SK-N-SH (cell line): Measurements from ENCODE around the gene PSENEN. TPM values are rescaled to one million over a fixed set of nuclear protein-coding genes. Genes with fewer than 3 reads are reported as not detected.

Experiments used
- CTCF ChIA-PET: fragments of 300-600, 350-600 bp; formaldehyde crosslinking; extraction: SDS; loops from one replicate; lab custom pipeline; 2021; lab: Yijun Ruan, JAX
- POLR2A ChIA-PET: fragments of 350-600 bp; sonication (Branson Sonifier 250); formaldehyde crosslinking; extraction: SDS; loops from one replicate; lab custom pipeline; 2020; ENCODE audit warnings: antibody characterized with exemption, inconsistent platforms; lab: Yijun Ruan, JAX
- DNase-seq: peaks from one replicate; pipeline ENCODE4 v3.0.0; 2012
- H2AFZ ChIP-seq: fragments of 200-600 bp; sonication (generic); 2 replicates; pipeline ENCODE4 v1.8.1; 2016; ENCODE audit warnings: antibody characterized with exemption, mild to moderate bottlenecking, low read depth
- H3F3A ChIP-seq: fragments of 200-600 bp; sonication (generic); replicated peaks from 2 replicates; pipeline ENCODE3; 2016; ENCODE audit warnings: antibody characterized with exemption, mild to moderate bottlenecking; ENCODE audit not compliant: insufficient read depth
- H3K27ac ChIP-seq, 2 experiments: fragments of 200-500 bp in 1 of 2; fragments of 200-600 bp in 1 of 2; sonication (Bioruptor generic) in 1 of 2; sonication (generic), shearing (Covaris generic) in 1 of 2; 2 replicates each; pipeline versions ENCODE4 v1.5.1 to v1.6.1; 2014 to 2016; ENCODE audit warnings: low read depth in 2 of 2, inconsistent platforms in 1 of 2, low read length in 1 of 2, mild to moderate bottlenecking in 1 of 2, mixed read lengths in 1 of 2
- H3K27me3 ChIP-seq: fragments of 200-600 bp; sonication (generic), shearing (Covaris generic); 2 replicates; pipeline ENCODE4 v1.6.1; 2016; ENCODE audit warnings: mixed run types; ENCODE audit not compliant: insufficient read depth
- H3K36me3 ChIP-seq, 2 experiments: fragments of 200-500 bp in 1 of 2; fragments of 200-600 bp in 1 of 2; sonication (Bioruptor generic) in 1 of 2; sonication (generic) in 1 of 2; replicated peaks in 1 of 2; 2 replicates each; pipeline versions ENCODE3 to v1.5.1; 2014 to 2016; ENCODE audit warnings: low read length in 1 of 2, mild to moderate bottlenecking in 1 of 2; ENCODE audit not compliant: insufficient read depth in 2 of 2, control insufficient read depth in 1 of 2
- H3K4me1 ChIP-seq, 2 experiments: fragments of 200-500 bp in 1 of 2; fragments of 200-600 bp in 1 of 2; sonication (Bioruptor generic) in 1 of 2; sonication (generic), shearing (Covaris generic) in 1 of 2; 2 replicates each; pipeline versions ENCODE4 v1.5.1 to v1.6.1; 2014 to 2016; ENCODE audit warnings: low read depth in 1 of 2, low read length in 1 of 2, mixed run types in 1 of 2; ENCODE audit not compliant: insufficient read depth in 2 of 2, control insufficient read depth in 1 of 2
- H3K4me2 ChIP-seq: fragments of 200-600 bp; sonication (generic), shearing (Covaris generic); 2 replicates; pipeline ENCODE4 v1.6.1; 2017; ENCODE audit warnings: mixed run types
- H3K4me3 ChIP-seq, 2 experiments: fragments of 200-500 bp in 1 of 2; fragments of 200-600 bp in 1 of 2; sonication (Bioruptor generic) in 1 of 2; sonication (generic), shearing (Covaris generic) in 1 of 2; 2 replicates each; pipeline versions ENCODE4 v1.5.1 to v1.8.1; 2014 to 2016; ENCODE audit warnings: low read depth in 2 of 2, inconsistent platforms in 1 of 2, low read length in 1 of 2, mild to moderate bottlenecking in 1 of 2, mixed read lengths in 1 of 2, moderate library complexity in 1 of 2
- H3K79me2 ChIP-seq: fragments of 200-600 bp; sonication (generic); 2 replicates; pipeline ENCODE4 v1.8.1; 2017; ENCODE audit warnings: mild to moderate bottlenecking; ENCODE audit not compliant: insufficient read depth
- H3K9ac ChIP-seq: fragments of 200-600 bp; sonication (generic); 2 replicates; pipeline ENCODE4 v1.6.1; 2017; ENCODE audit warnings: mixed run types
- H3K9me2 ChIP-seq: fragments of 200-600 bp; sonication (generic); 2 replicates; pipeline ENCODE4 v1.6.1; 2017; ENCODE audit warnings: mixed run types
- H3K9me3 ChIP-seq: fragments of 200-600 bp; sonication (generic); 2 replicates; pipeline ENCODE4 v1.6.1; 2017; ENCODE audit warnings: mixed run types, mild to moderate bottlenecking, moderate library complexity
- H4K20me1 ChIP-seq: fragments of 200-600 bp; sonication (generic); 2 replicates; pipeline ENCODE4 v1.6.1; 2017; ENCODE audit warnings: mild to moderate bottlenecking, mixed run types; ENCODE audit not compliant: insufficient read depth
- CHD2 ChIP-seq: fragments of 150-350 bp; IDR thresholded peaks from 2 replicates; pipeline ENCODE4 v1.6.1; 2018; ENCODE audit warnings: low read length; ENCODE audit not compliant: partially characterized antibody
- EZH2phosphoT487 ChIP-seq: fragments of 200-600 bp; sonication (generic); IDR thresholded peaks from 2 replicates; pipeline ENCODE4 v1.6.1; 2017; ENCODE audit warnings: low read depth, mixed run types, mild to moderate bottlenecking, antibody characterized with exemption, moderate library complexity, borderline replicate concordance
- FOXM1 ChIP-seq: IDR thresholded peaks from 2 replicates; pipeline ENCODE4 v1.4.0; 2012; ENCODE audit warnings: low read depth, mild to moderate bottlenecking
- GABPA ChIP-seq: IDR thresholded peaks from 2 replicates; pipeline ENCODE4 v1.4.0; 2012; ENCODE audit warnings: low read depth, mild to moderate bottlenecking
- IRF3 ChIP-seq: fragments of 150-350 bp; IDR thresholded peaks from 2 replicates; pipeline ENCODE4 v1.6.1; 2016; ENCODE audit warnings: mild to moderate bottlenecking, low read depth, low read length
- MEF2A ChIP-seq: IDR thresholded peaks from 2 replicates; pipeline ENCODE4 v1.4.0; 2012; ENCODE audit warnings: low read depth, borderline replicate concordance
- RAD21 ChIP-seq: IDR thresholded peaks from 2 replicates; pipeline ENCODE4 v1.6.1; 2012; ENCODE audit warnings: mild to moderate bottlenecking, low read length
- RXRA ChIP-seq: IDR thresholded peaks from 2 replicates; pipeline ENCODE4 v1.4.0; 2012; ENCODE audit warnings: low read depth, mild to moderate bottlenecking, borderline replicate concordance
- SMC3 ChIP-seq: IDR thresholded peaks from 2 replicates; pipeline ENCODE4 v1.6.1; 2012; ENCODE audit warnings: low read depth, low read length, improper control_type of control experiment
- TAF1 ChIP-seq: IDR thresholded peaks from 2 replicates; pipeline ENCODE4 v1.6.1; 2012; ENCODE audit warnings: low read depth, mild to moderate bottlenecking, low read length, moderate library complexity, borderline replicate concordance
- USF2 ChIP-seq: fragments of 150-350 bp; IDR thresholded peaks from 2 replicates; pipeline ENCODE4 v1.6.1; 2017; ENCODE audit warnings: antibody characterized with exemption, low read length, low read depth, borderline replicate concordance
- ZBTB33 ChIP-seq: IDR thresholded peaks from 2 replicates; pipeline ENCODE4 v1.4.0; 2012; ENCODE audit warnings: low read depth, borderline replicate concordance
- WGBS: methylation state at CpG from one replicate; pipeline ENCODE4 v1.1.6; 2017; ENCODE audit warnings: low lambda C conversion rate; 5-methylcytosine and 5-hydroxymethylcytosine counted together
- polyA plus RNA-seq, 3 experiments: library from polyadenylated mRNA; depleted of rRNA; stranded (reverse); fragments of >200 nt; gene quantifications; 2 replicates each; pipeline ENCODE4 v1.2.3, GENCODE V29; 2012
- TF ChIP-seq, protein P1 (sequence below): IDR thresholded peaks from 2 replicates; pipeline ENCODE4; 2012

The PSENEN gene
- polyA plus RNA-seq, 1 of the 3 experiments (the other 2 are of a cell fraction) = 99.2 TPM

DNA sequence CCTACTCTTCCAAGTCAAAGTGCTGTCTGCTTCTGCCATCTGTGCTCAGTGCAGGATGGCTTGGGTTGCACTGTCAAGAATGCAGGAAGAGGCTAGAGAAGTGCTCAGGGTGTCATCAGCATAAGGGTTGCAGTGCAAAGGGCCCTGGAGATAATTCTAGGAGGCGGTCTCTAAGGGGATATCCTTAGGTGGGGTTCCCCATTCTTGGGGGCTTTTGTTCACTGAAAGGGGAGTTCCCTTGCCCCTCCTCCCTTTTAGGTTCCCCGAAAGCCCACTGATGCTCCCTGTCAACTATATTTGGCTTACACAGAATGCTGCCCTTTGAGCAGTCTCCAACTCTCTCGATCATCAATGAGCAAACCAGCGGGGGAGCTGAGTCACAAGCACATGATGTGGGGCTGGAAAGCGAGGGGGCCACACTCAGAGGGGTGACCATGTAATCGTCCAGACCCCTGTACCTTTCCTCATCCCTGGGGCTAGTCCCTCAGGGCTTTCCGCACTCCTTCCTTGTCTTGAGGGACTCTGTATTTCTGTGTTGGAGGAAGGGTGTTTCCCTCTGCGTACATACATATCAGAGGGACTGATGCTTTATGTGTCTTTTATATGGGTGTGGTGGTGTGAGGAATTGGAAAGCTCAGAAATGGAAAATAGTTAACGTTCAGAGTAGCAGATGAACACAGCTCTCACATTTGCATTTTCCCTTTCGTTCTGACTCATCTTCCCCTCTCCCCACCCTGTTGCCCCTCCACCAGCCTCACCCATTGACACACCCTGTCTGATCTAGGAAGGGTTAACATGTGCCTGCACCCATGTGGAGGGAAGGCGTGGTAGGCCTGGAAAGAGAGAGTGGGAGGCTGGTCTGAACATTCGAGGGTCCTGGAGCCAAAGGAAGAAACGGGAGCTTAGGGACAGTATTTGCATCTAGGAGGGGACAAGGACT is 34.4 kb upstream of the PSENEN start:
- no peak for DNase-seq
- H3K27ac ChIP-seq = no peak overlapping the region
- TF ChIP-seq MEF2A (no peak), CHD2 (no peak), SMC3 (no peak), EZH2phosphoT487 (no peak)
- TF ChIP-seq, all 33 proteins: peak for 0
- Histone ChIP-seq H3K9ac (no peak overlapping the region), H3F3A (no peaks in the 10 kb centered on the region), H3K4me2 (no peak overlapping the region), H2AFZ (no peak overlapping the region), H3K4me1 (peaks cover 3 to 7% of the 10 kb centered on the region in 2 experiments; a peak in 2 of 4 replicates), H3K27me3 (no peaks in the 10 kb centered on the region), H3K36me3 (no peaks in the 10 kb centered on the region), H4K20me1 (no peaks in the 10 kb centered on the region), H3K9me3 (no peaks in the 10 kb centered on the region), H3K9me2 (no peaks in the 10 kb centered on the region), H3K4me3 (no peak overlapping the region), H3K79me2 (no peaks in the 10 kb centered on the region)
- ChIA-PET POLR2A (interaction anchor here (0.7 kb wide), 1 partner anchor 65 kb away, joined by 4 read pairs; no protein-coding TSS in a partner anchor), CTCF (interaction anchor here (1.2 to 2.1 kb wide), 5 partner anchors 8 to 162 kb away, joined by 3 to 7 read pairs (median 5); no protein-coding TSS in a partner anchor)
- 37% methylated on average over 13 of the region's 13 CpGs for WGBS

DNA sequence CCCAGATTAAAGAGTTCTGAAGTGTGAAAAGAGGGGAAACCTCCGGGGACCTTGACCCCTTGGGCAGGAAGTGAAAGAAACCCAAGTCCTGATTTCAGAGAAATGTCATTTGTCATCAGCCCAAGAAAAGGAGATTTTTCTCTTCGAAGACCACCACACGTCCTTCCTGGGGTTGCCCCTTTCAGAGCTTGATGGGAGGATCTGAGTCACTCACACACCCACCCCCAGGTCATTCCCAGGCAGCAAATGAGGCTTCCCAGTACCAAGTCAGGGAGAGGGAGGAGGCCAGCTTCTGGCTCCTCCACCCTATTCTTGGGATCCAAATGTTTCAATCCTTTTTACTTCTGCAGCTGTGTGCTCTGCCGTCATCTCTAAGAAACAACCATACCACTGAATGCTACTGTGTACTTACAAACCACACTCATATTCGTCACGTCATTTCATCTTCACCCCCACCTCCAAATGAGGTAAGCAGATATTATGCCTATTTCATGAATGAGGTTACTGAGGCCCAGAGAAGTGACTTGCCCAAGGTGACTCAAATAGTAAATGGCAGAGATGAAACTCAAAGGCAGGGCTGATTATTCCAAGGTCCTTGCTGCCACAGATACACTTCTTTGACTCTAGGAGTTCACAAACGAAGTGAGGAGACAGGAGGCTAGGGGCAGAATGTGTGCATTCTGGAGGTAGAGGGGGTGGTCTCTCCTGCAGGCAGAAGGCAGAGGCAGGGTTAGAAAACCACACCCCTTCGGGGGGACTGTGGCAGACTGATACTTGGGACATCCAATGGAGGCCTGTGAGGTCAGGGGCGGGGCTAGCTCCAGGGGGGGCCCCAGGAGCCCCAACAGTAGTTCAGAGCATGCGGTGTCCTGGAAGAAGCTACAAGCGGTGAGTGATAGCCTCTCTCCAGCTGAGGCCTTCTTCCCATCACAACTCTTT is 32.6 kb upstream of the PSENEN start:
- no peaks in the 10 kb centered on the region for H4K20me1 ChIP-seq
- H3K4me1 ChIP-seq = peaks cover 5 to 13% of the 10 kb centered on the region in 2 experiments; a peak in 2 of 4 replicates
- ChIA-PET CTCF (interaction anchor here (1.7 to 2.6 kb wide), 4 partner anchors 10 to 164 kb away, joined by 5 to 7 read pairs (median 7); no protein-coding TSS in a partner anchor), POLR2A (interaction anchor here (2.0 kb wide), 1 partner anchor 10 kb away, joined by 7 read pairs; no protein-coding TSS in a partner anchor)
- H3K36me3 ChIP-seq = no peaks in the 10 kb centered on the region
- H3K9me3 ChIP-seq = no peaks in the 10 kb centered on the region
- H3K9ac ChIP-seq = no peak overlapping the region
- no peak for DNase-seq
- H3K9me2 ChIP-seq = no peaks in the 10 kb centered on the region
- peaks cover 6% of the 10 kb centered on the region for H3F3A ChIP-seq
- no peak overlapping the region for H3K4me3 ChIP-seq
- H3K27me3 ChIP-seq = no peaks in the 10 kb centered on the region
- WGBS = 75% methylated on average over 11 of the region's 11 CpGs
- H2AFZ ChIP-seq = no peak overlapping the region
- TF ChIP-seq TAF1 (no peak), IRF3 (no peak), USF2 (no peak), RXRA (no peak), GABPA (no peak), FOXM1 (no peak), ZBTB33 (no peak), RAD21 (no peak)
- TF ChIP-seq, protein P1, sequence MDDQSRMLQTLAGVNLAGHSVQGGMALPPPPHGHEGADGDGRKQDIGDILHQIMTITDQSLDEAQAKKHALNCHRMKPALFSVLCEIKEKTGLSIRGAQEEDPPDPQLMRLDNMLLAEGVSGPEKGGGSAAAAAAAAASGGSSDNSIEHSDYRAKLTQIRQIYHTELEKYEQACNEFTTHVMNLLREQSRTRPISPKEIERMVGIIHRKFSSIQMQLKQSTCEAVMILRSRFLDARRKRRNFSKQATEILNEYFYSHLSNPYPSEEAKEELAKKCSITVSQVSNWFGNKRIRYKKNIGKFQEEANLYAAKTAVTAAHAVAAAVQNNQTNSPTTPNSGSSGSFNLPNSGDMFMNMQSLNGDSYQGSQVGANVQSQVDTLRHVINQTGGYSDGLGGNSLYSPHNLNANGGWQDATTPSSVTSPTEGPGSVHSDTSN = no peak
- TF ChIP-seq, all 33 proteins: peak for 0
- Histone ChIP-seq H3K4me2 (no peak overlapping the region), H3K27ac (no peak overlapping the region), H3K79me2 (no peaks in the 10 kb centered on the region)
